ES-I3 (cell line): ENCODE data around the gene UGT2A2.
"Not testable (repeated sequence)": the region's sequence is repeated elsewhere in the genome, so short reads cannot be mapped to it uniquely, and the experiment has no call there.

Experiments
- H3K36me3 ChIP-seq: 2 replicates; pipeline ENCODE4 v1.6.1; 2013; ENCODE audit warnings: mild to moderate bottlenecking, low read length, control low read depth, moderate library complexity; ENCODE audit not compliant: insufficient read depth
- H3K4me1 ChIP-seq: 2 replicates; pipeline ENCODE4 v1.6.1; 2013; ENCODE audit warnings: mild to moderate bottlenecking, control low read depth, low read length; ENCODE audit not compliant: insufficient read depth
- H3K9ac ChIP-seq: 2 replicates; pipeline ENCODE4 v1.6.1; 2013; ENCODE audit warnings: low read depth, mild to moderate bottlenecking, low read length, moderate library complexity
- H3K9me3 ChIP-seq: 2 replicates; pipeline ENCODE4 v1.6.1; 2013; ENCODE audit warnings: mild to moderate bottlenecking, low read length, moderate library complexity; ENCODE audit not compliant: control insufficient read depth, insufficient read depth

UGT2A2 gene

GRCh38 chr4:69639542-69639941 is at the start of gene UGT2A2:
Gene UGT2A2, minus strand, starts transcription at chr4:69639642. Its CDS starts 2 bp downstream, at chr4:69639640.
- H3K4me1 ChIP-seq, result no peaks in the 10 kb centered on the region
- H3K9ac ChIP-seq, result no peak within 1 kb of the TSS
- H3K9me3 ChIP-seq, result no peaks in the 10 kb centered on the region
- no peaks in the 10 kb centered on the region for H3K36me3 ChIP-seq

- Histone ChIP-seq H3K9ac (no peak overlapping the region), H3K4me1 (no peaks in the 10 kb centered on the region)
These were observed 45.4 kb upstream of the UGT2A2 start for GRCh38 chr4:69684804-69685203.

GRCh38 chr4:69668680-69669079 is 29.2 kb upstream of the UGT2A2 start:
- Histone ChIP-seq H3K9me3 (no peaks in the 10 kb centered on the region), H3K4me1 (no peaks in the 10 kb centered on the region), H3K9ac (no peak overlapping the region), H3K36me3 (no peaks in the 10 kb centered on the region)

More at GRCh38 chr4:69684804-69685203, 45.4 kb upstream of the UGT2A2 start:
- Histone ChIP-seq H3K9me3 (no peaks in the 10 kb centered on the region), H3K36me3 (no peaks in the 10 kb centered on the region)

- H3K9ac ChIP-seq, result peak overlapping the region; percentile 19
These were observed 24.6 kb upstream of the UGT2A2 start for GRCh38 chr4:69664009-69664408.

GRCh38 chr4:69661130-69661803 is 21.8 kb upstream of the UGT2A2 start:
- not testable (repeated sequence) for H3K9ac ChIP-seq, H3K36me3 ChIP-seq, H3K4me1 ChIP-seq, H3K9me3 ChIP-seq

More at GRCh38 chr4:69664009-69664408, 24.6 kb upstream of the UGT2A2 start:
- not testable (repeated sequence) for H3K36me3 ChIP-seq, H3K9me3 ChIP-seq, H3K4me1 ChIP-seq

GRCh38 chr4:69658133-69658532 is 18.7 kb upstream of the UGT2A2 start:
- Histone ChIP-seq H3K4me1 (peaks cover 4% of the 10 kb centered on the region; the same call in 1 of the 2 replicates), H3K9ac (no peak overlapping the region), H3K9me3 (no peaks in the 10 kb centered on the region; the same call in 1 of the 2 replicates), H3K36me3 (no peaks in the 10 kb centered on the region)

- H3K4me1 ChIP-seq, result peaks cover 4% of the 10 kb centered on the region; the same call in 1 of the 2 replicates
- H3K9ac ChIP-seq, result no peak overlapping the region
- H3K36me3 ChIP-seq, result no peaks in the 10 kb centered on the region
- no peaks in the 10 kb centered on the region; the same call in 1 of the 2 replicates for H3K9me3 ChIP-seq
These were observed 17.3 kb upstream of the UGT2A2 start for GRCh38 chr4:69656653-69657158.

- Histone ChIP-seq H3K9me3 (no peaks in the 10 kb centered on the region), H3K4me1 (peaks cover 4% of the 10 kb centered on the region; the same call in 1 of the 2 replicates), H3K36me3 (no peaks in the 10 kb centered on the region), H3K9ac (no peak within 1 kb of the TSS)
These were observed 13.7 kb upstream of the UGT2A2 start, which contains the start of gene UGT2A1 for GRCh38 chr4:69653147-69653546. Gene UGT2A1, minus strand, starts transcription at chr4:69653247. Its CDS starts 5,603 bp downstream, at chr4:69647644.

- Histone ChIP-seq H3K4me1 (no peaks in the 10 kb centered on the region), H3K9me3 (no peaks in the 10 kb centered on the region), H3K36me3 (no peaks in the 10 kb centered on the region), H3K9ac (no peak overlapping the region)
These were observed 11.4 kb upstream of the UGT2A2 start for GRCh38 chr4:69650872-69651271.

- H3K9me3 ChIP-seq, result no peaks in the 10 kb centered on the region
- H3K4me1 ChIP-seq, result no peaks in the 10 kb centered on the region
These were observed 10.2 kb upstream of the UGT2A2 start for GRCh38 chr4:69649629-69650028.

GRCh38 chr4:69649207-69649606 is 9.8 kb upstream of the UGT2A2 start:
- no peak overlapping the region for H3K9ac ChIP-seq
- no peaks in the 10 kb centered on the region for H3K36me3 ChIP-seq
- H3K9me3 ChIP-seq, result no peaks in the 10 kb centered on the region
- H3K4me1 ChIP-seq, result no peaks in the 10 kb centered on the region

More at GRCh38 chr4:69649629-69650028, 10.2 kb upstream of the UGT2A2 start:
- Histone ChIP-seq H3K36me3 (no peaks in the 10 kb centered on the region), H3K9ac (no peak overlapping the region)

GRCh38 chr4:69642961-69643360 is 3.5 kb upstream of the UGT2A2 start:
- Histone ChIP-seq H3K4me1 (no peaks in the 10 kb centered on the region), H3K9ac (no peak overlapping the region), H3K36me3 (no peaks in the 10 kb centered on the region), H3K9me3 (no peaks in the 10 kb centered on the region)

- H3K9ac ChIP-seq, result no peak overlapping the region
- H3K36me3 ChIP-seq, result no peaks in the 10 kb centered on the region
- H3K9me3 ChIP-seq, result no peaks in the 10 kb centered on the region
- H3K4me1 ChIP-seq, result no peaks in the 10 kb centered on the region
These were observed 847 bp upstream of the UGT2A2 start for GRCh38 chr4:69640289-69640688.

- H3K9me3 ChIP-seq, result no peaks in the 10 kb centered on the region
- no peaks in the 10 kb centered on the region for H3K36me3 ChIP-seq
- no peaks in the 10 kb centered on the region for H3K4me1 ChIP-seq
- no peak overlapping the region for H3K9ac ChIP-seq
These were observed 22.3 kb downstream of the UGT2A2 start for GRCh38 chr4:69617083-69617694.

- Histone ChIP-seq H3K9ac (no peak overlapping the region), H3K36me3 (no peaks in the 10 kb centered on the region), H3K9me3 (no peaks in the 10 kb centered on the region), H3K4me1 (no peaks in the 10 kb centered on the region)
These were observed 29.0 kb downstream of the UGT2A2 start for GRCh38 chr4:69610484-69610883.
